PFSK-1 (cell line): ENCODE measurements around the gene UST.

Experiments used
- SIN3A ChIP-seq: IDR thresholded peaks from 2 replicates; pipeline ENCODE4 v1.6.1; 2012; ENCODE audit warnings: mild to moderate bottlenecking, low read length, moderate library complexity, borderline replicate concordance; ENCODE audit not compliant: insufficient read depth
- TAF1 ChIP-seq: IDR thresholded peaks from 2 replicates; pipeline ENCODE4 v1.6.1; 2012; ENCODE audit warnings: low read length, control low read depth, borderline replicate concordance; ENCODE audit not compliant: insufficient read depth

DNA sequence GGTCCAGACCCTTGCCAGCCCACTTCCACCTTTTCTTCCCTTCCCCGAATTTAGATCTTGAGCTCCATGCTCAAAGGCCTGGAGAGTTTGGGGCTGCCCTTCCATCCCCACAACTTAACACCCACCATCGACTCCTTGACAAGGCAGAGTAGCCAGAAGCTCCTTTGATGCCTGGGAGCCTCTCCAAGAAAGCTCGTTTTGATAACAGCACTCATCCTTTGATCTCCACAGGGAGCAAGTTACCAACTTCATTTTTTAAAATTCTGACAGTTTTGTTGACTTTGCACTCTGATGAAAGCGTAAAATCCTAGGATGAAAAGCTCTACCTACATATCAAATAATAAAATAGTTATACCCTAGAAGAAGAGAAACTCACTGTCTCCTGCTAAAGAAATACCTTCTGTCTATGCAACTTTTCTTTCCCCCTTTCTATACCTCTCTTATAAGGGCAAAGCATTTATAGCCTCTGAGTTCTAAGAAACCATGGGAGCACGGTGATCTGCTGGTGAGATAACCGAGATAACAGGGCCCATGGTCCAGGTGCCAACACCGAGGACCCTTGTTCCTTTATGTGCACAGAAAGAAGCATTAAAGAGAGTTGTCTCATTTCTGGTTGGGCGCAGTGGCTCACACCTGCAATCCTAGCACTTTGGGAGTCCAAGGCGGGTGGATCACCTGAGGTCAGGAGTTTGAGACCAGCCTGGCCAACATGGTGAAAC, 134.9 kb downstream of the UST start:
- TF ChIP-seq SIN3A (no peak), TAF1 (no peak)
